HepG2 (cell line): Measurements from ENCODE around the gene LRSAM1. TPM values are rescaled to one million over a fixed set of nuclear protein-coding genes. Genes with fewer than 3 reads are reported as not detected.

Experiments
- BCLAF1 ChIP-seq: fragments of 450-650 bp; IDR thresholded peaks from 2 replicates; pipeline ENCODE4 v1.6.1; 2017; ENCODE audit warnings: mild to moderate bottlenecking
- CEBPG ChIP-seq: IDR thresholded peaks from 2 replicates; pipeline ENCODE4 v1.6.1; 2016
- CENPX ChIP-seq: sonication (generic); formaldehyde crosslinking; IDR thresholded peaks from 2 replicates; pipeline ENCODE4 v1.9.0; 2021; ENCODE audit warnings: mild to moderate bottlenecking, missing genetic modification reagents, moderate library complexity
- GFI1 ChIP-seq: sonication (generic); formaldehyde crosslinking; IDR thresholded peaks from 2 replicates; pipeline ENCODE4 v1.5.0; 2020; ENCODE audit warnings: missing genetic modification reagents, mild to moderate bottlenecking, borderline replicate concordance
- HNRNPL ChIP-seq: fragments of 200-400 bp; formaldehyde crosslinking; IDR thresholded peaks from 2 replicates; pipeline ENCODE4 v1.6.1; 2017; ENCODE audit warnings: mild to moderate bottlenecking, low read depth, low read length
- MTA1 ChIP-seq: sonication (generic); formaldehyde crosslinking; IDR thresholded peaks from 2 replicates; pipeline ENCODE4 v1.4.0; 2020; ENCODE audit warnings: missing genetic modification reagents, mild to moderate bottlenecking, borderline replicate concordance
- NR2C2 ChIP-seq: sonication (generic); formaldehyde crosslinking; IDR thresholded peaks from 2 replicates; pipeline ENCODE4 v1.4.0; 2020; ENCODE audit warnings: missing genetic modification reagents, mild to moderate bottlenecking, moderate library complexity, borderline replicate concordance
- ONECUT2 ChIP-seq: sonication (generic); formaldehyde crosslinking; IDR thresholded peaks from 2 replicates; pipeline ENCODE4 v1.4.0; 2020; ENCODE audit warnings: missing genetic modification reagents
- RFX3 ChIP-seq: IDR thresholded peaks from 2 replicates; pipeline ENCODE4 v1.6.1; 2016; ENCODE audit warnings: missing biosample characterization, missing genetic modification reagents
- RXRA ChIP-seq: sonication (generic); formaldehyde crosslinking; IDR thresholded peaks from 2 replicates; pipeline ENCODE4 v1.5.1; 2020; ENCODE audit warnings: missing genetic modification reagents
- SSRP1 ChIP-seq: IDR thresholded peaks from 2 replicates; pipeline ENCODE4 v1.6.1; 2016; ENCODE audit warnings: control low read depth
- U2AF1 ChIP-seq: fragments of 200-400 bp; formaldehyde crosslinking; optimal IDR thresholded peaks from 2 replicates; pipeline ENCODE3; 2017; ENCODE audit warnings: mild to moderate bottlenecking, low read depth, low read length
- ZBTB39 ChIP-seq: sonication (generic); formaldehyde crosslinking; IDR thresholded peaks from 2 replicates; pipeline ENCODE4 v1.5.0; 2020; ENCODE audit warnings: missing genetic modification reagents
- ZFYVE20 ChIP-seq: sonication (generic); formaldehyde crosslinking; IDR thresholded peaks from 2 replicates; pipeline ENCODE4 v1.8.0; 2023; ENCODE audit warnings: low read depth, mild to moderate bottlenecking, moderate library complexity, missing genetic modification reagents, borderline replicate concordance
- ZNF33A ChIP-seq: sonication (generic); formaldehyde crosslinking; IDR thresholded peaks from 2 replicates; pipeline ENCODE4 v1.5.1; 2020; ENCODE audit warnings: missing genetic modification reagents, mild to moderate bottlenecking, moderate library complexity, borderline replicate concordance
- ZNF589 ChIP-seq: sonication (generic); formaldehyde crosslinking; conservative IDR thresholded peaks from 2 replicates; pipeline ENCODE4 v1.8.0; 2022; ENCODE audit warnings: mild to moderate bottlenecking, moderate library complexity, missing genetic modification reagents
- ZNF652 ChIP-seq: IDR thresholded peaks from 2 replicates; pipeline ENCODE4 v1.6.1; 2016; ENCODE audit warnings: low read depth, borderline replicate concordance
- ZNF703 ChIP-seq: sonication (generic); formaldehyde crosslinking; IDR thresholded peaks from 2 replicates; pipeline ENCODE4 v1.5.1; 2020; ENCODE audit warnings: missing genetic modification reagents, mild to moderate bottlenecking, moderate library complexity, borderline replicate concordance
- polyA plus RNA-seq, 8 experiments: library from polyadenylated mRNA; depleted of rRNA in 3 of 8; stranded (reverse) in 7 of 8; unstranded in 1 of 8; fragments of >200 nt; fragmentation: Illumina TruSeq in 4 of 8; extraction: Trizol in 4 of 8; gene quantifications; 2 replicates each; pipeline versions ENCODE4 v1.2.1 to v1.2.3, GENCODE V29; 2011 to 2016; ENCODE audit warnings: low read depth in 4 of 8, missing spikeins in 1 of 8, mixed read lengths in 1 of 8; ENCODE audit not compliant: insufficient read depth in 1 of 8
- total RNA-seq, 5 experiments: library from RNA; depleted of rRNA; stranded (reverse); fragments of >200 nt; fragmentation: Illumina TruSeq; extraction: Trizol; gene quantifications; 2 replicates each; pipeline ENCODE4 v1.2.3, GENCODE V29; 2016; ENCODE audit warnings: low read depth in 1 of 5
- TF ChIP-seq, protein P1 (sequence below): sonication (generic); formaldehyde crosslinking; IDR thresholded peaks from 2 replicates; pipeline ENCODE4 v1.5.1; 2020; ENCODE audit warnings: mild to moderate bottlenecking, missing genetic modification reagents, borderline replicate concordance

The LRSAM1 gene
- total and polyA plus RNA-seq, 2 of the 13 experiments (the other 11 are each of a cell fraction or from before 2014, with no cell fraction given): 8.7 to 10.2 TPM

- no peak for TF ChIP-seq NR2C2 (CRISPR knock-in tag)
- no peak for TF ChIP-seq GFI1
- TF ChIP-seq ZNF33A: no peak
- TF ChIP-seq ZNF589 (CRISPR knock-in tag): no peak
- TF ChIP-seq BCLAF1: no peak
- peak; percentile 3; the same call in 1 of the 2 replicates for TF ChIP-seq CEBPG (CRISPR knock-in tag)
- no peak for TF ChIP-seq U2AF1
- no peak for TF ChIP-seq SSRP1
- TF ChIP-seq ONECUT2 (CRISPR knock-in tag): no peak
- TF ChIP-seq ZBTB39: no peak
- no peak for TF ChIP-seq RFX3 (CRISPR knock-in tag)
- no peak for TF ChIP-seq ZNF652
- TF ChIP-seq HNRNPL: peak; percentile 92
- TF ChIP-seq CENPX (CRISPR knock-in tag): no peak
- peak; percentile 80; the same call in 1 of the 2 replicates for TF ChIP-seq RXRA (CRISPR knock-in tag)
- peak; percentile 77; the same call in 1 of the 2 replicates for TF ChIP-seq MTA1 (CRISPR knock-in tag)
- no peak for TF ChIP-seq ZFYVE20 (CRISPR knock-in tag)
- TF ChIP-seq ZNF703 (CRISPR knock-in tag): no peak; the same call in 1 of the 2 replicates
- TF ChIP-seq, protein P1, sequence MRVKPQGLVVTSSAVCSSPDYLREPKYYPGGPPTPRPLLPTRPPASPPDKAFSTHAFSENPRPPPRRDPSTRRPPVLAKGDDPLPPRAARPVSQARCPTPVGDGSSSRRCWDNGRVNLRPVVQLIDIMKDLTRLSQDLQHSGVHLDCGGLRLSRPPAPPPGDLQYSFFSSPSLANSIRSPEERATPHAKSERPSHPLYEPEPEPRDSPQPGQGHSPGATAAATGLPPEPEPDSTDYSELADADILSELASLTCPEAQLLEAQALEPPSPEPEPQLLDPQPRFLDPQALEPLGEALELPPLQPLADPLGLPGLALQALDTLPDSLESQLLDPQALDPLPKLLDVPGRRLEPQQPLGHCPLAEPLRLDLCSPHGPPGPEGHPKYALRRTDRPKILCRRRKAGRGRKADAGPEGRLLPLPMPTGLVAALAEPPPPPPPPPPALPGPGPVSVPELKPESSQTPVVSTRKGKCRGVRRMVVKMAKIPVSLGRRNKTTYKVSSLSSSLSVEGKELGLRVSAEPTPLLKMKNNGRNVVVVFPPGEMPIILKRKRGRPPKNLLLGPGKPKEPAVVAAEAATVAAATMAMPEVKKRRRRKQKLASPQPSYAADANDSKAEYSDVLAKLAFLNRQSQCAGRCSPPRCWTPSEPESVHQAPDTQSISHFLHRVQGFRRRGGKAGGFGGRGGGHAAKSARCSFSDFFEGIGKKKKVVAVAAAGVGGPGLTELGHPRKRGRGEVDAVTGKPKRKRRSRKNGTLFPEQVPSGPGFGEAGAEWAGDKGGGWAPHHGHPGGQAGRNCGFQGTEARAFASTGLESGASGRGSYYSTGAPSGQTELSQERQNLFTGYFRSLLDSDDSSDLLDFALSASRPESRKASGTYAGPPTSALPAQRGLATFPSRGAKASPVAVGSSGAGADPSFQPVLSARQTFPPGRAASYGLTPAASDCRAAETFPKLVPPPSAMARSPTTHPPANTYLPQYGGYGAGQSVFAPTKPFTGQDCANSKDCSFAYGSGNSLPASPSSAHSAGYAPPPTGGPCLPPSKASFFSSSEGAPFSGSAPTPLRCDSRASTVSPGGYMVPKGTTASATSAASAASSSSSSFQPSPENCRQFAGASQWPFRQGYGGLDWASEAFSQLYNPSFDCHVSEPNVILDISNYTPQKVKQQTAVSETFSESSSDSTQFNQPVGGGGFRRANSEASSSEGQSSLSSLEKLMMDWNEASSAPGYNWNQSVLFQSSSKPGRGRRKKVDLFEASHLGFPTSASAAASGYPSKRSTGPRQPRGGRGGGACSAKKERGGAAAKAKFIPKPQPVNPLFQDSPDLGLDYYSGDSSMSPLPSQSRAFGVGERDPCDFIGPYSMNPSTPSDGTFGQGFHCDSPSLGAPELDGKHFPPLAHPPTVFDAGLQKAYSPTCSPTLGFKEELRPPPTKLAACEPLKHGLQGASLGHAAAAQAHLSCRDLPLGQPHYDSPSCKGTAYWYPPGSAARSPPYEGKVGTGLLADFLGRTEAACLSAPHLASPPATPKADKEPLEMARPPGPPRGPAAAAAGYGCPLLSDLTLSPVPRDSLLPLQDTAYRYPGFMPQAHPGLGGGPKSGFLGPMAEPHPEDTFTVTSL (CRISPR knock-in tag): peak; percentile 57; the same call in 1 of the 2 replicates
These were observed 94.2 kb downstream of the LRSAM1 start (continued) for GRCh38 chr9:127545196-127546124.
